Airway epithelial cell (primary cell): ENCODE measurements around the gene PLOD2. TPM values are rescaled to one million over a fixed set of nuclear protein-coding genes. Genes with fewer than 3 reads are reported as not detected.

Source experiments
- total RNA-seq: library from RNA; depleted of rRNA; stranded (reverse); fragments of >200 nt; gene quantifications from 2 replicates; pipeline ENCODE4 v1.2.3, GENCODE V29; 2015

PLOD2 gene
- 44.8 and 50.0 TPM in 2 replicates for total RNA-seq

DNA sequence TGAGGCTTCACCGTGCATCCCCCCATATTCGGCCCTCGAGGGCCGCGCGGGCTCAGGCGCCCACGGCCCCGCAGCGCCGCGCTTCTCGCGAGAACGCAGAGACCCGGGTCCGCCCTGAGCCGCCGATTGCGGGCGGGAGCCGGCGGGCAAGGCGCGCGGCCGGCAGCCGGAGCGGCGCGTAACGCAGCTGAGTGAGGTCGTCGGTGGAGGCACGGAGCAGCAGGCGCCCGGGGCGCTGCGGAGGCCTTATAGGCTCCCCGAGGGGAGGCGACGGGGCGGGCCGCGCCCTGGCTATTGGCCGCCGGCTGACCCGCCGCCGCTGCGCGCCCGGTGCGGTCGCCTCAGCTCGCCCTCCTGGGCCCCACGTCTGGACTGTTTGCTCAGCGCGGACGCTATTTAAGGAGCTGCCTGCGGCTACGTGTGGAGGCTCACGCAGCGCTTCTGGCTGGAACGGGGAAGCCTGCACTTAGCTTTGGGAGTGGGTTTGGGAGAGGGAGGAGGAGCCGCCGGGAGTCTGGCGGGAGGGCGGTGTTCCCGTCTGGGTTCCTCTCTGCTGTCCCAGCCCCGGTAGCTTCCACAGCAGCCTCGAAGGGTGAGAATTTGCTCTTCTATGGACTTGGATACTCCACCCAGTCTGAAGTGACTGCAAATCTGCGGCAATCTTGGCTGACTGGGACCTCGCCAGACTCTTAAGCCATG is at the start of gene PLOD2:
Gene PLOD2, minus strand, starts transcription at position 221 of the 699 bp plus-strand sequence. Its CDS starts 195 bp downstream, at position 26.

Other genes with a start within 250 kb of the PLOD2 start
- 0.14 TPM in 1 of 2 replicates, not detected in the other for gene PLSCR4, start 89.9 kb upstream of the PLOD2 start, total RNA-seq